DMS114 treated with DMSO at 0.1 percent for 48 hours (cell line): ENCODE measurements around the gene KRT77.
"Not testable (repeated sequence)": the region's sequence is repeated elsewhere in the genome, so short reads cannot be mapped to it uniquely, and the experiment has no call there.

Source experiments
- DNase-seq: peaks from one replicate; lab custom pipeline; 2025; ENCODE audit not compliant: unreplicated experiment; lab: John Stamatoyannopoulos, UW

Gene KRT77

DNA sequence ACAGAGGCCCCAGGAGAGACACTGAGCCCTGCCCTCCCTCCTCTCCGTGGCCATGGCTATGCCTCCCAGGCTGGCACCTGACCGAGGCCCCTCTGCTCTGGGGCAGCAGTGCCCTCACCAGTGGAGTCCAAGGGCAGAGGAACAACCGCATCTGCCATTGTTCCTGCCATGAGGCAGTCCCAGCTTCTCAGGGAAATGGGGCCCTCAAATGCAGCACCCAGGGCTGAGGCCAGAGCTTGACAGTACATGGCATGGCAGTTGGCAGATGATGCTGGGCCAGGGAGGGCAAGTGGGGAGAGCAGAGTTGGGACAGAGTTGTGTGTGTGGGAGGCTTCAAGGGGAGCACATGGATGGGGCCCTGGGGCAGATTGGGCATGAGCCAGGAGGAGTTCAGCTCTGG, 21.1 kb upstream of the KRT77 start:
- DNase-seq: no peak

DNA sequence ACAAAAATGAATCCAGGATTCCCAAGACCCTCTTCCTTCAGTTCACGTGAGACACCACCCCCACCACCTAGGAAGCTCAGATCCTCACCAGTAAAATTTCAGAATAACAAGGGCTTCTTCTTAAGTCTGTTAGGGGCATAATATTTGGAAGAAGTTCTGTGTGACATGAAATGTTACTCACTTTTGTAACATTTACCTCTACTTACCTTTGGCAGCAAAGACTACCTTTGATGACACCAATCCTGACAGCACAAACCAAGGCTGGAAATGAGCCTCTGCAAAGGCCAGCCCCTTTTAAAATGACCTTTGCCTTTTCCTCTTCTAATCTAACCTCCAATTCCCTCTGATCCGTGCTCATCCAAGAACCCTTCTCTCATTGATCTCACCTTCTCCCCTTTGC, 19.4 kb upstream of the KRT77 start:
- no peak for DNase-seq

GRCh38 chr12:52721838-52722470, 18.6 kb upstream of the KRT77 start:
- no peak for DNase-seq

DNA sequence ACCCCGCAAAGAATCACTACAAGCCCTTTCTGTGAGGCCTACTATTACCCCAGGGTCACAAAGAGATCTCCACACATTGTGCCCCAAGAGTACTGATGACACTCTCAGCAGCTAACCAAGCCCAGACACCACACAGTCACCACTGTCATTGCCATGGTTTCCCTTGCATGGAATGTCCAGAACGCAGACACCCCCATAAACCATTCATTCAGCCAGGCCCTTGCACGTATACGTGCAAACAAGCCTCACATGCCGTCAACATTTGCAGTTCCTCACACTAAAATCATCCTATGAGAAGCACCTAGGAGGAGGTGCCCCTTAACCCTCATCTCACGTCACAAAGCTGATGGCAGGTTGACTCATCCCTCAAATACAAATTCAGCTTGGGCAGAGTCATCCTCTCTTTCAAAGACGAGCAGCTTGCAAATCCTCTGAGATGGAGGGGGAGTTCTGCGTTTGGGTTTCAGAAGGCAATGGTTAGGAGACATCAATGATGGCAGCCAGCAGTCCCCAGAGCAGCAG, 17.1 kb upstream of the KRT77 start:
- DNase-seq: no peak

GRCh38 chr12:52716061-52716460, 12.7 kb upstream of the KRT77 start:
- DNase-seq: no peak

GRCh38 chr12:52715416-52715815, 12.1 kb upstream of the KRT77 start:
- DNase-seq: no peak

DNA sequence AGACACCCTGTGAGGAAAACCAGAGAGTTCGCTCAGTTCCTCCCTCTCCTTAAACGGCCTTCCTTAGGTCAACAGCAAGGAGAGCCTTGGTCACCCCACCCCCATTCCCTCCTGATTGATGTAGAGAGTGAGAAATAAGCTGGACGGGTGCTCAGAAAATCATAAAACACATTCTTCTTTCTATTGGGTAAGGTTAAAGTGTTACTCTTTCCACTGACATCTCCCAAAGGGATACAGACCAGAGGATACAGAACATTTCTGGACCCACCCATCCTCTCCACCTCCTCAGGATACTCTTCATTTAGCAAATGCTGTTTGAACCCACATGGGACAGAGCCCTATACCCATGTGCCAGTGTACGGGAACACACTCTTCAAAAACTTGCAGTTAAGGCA, 11.6 kb upstream of the KRT77 start:
- no peak for DNase-seq

DNA sequence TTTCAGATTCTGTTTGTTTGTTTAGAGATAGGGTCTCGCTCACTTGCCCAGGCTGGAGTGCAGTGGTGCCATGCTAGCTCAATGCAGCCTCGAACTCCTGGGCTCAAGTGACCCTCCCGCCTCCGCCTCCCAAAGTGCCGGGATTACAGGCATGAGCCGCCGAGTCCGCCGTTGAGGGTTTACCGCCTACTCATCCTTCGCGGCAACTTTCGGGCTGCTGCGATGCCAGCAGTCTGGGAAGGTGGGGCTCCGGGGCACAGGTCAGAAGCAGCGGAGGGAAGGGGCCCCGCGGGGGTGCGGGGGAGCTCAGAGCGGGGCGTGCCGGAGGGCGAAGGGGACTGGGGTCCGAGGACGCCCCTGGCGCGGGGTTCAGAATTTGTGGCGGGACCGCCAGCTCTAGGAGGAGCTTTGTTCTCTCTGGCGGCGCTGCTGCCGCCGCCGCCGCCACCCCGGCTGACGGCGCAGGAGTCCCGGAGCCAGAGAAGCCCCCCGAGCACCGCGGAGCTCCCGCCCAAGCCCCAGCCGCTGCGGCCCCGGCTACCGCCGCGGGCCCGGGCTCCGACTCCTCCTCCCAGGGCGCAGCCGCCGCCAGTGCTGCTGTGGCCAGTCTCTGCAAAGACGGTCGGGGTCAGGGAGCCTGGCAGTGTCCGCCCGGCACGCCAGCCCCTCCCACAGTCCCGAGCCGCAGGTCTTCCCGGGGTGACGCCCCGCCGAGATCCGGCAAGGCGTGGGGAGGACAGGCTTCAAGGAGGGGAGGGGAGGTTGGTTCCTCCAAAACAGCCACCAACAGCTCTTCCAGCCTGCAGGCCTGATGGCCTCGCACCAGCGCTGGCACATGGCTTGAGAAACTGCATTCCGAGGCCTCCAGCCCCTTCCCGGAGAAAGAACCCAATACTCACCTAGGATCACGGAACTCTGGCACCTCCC, 10.9 kb upstream of the KRT77 start:
- DNase-seq: no peak

- DNase-seq: not testable (repeated sequence)
These were observed 8.8 kb upstream of the KRT77 start for GRCh38 chr12:52712122-52712521.

DNA sequence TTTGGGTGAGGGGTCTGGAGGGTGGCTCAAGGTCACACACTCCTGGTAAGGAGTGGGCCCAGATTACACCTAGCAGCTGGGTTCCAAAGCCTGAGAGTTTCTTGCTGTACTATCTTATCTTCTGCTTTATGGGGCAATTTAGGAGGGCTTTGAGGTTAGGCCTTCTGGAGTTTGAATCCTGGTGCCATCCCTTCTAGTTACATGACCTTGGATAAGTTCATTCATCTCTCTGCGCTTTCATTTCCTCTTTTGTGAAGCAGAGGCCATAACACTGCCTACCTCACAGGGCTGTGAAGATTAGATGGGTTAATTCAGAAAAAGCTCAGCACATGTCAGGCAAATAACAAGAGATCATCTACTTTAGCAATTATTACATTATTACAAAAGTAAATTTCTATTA, 7.4 kb upstream of the KRT77 start:
- no peak for DNase-seq

DNA sequence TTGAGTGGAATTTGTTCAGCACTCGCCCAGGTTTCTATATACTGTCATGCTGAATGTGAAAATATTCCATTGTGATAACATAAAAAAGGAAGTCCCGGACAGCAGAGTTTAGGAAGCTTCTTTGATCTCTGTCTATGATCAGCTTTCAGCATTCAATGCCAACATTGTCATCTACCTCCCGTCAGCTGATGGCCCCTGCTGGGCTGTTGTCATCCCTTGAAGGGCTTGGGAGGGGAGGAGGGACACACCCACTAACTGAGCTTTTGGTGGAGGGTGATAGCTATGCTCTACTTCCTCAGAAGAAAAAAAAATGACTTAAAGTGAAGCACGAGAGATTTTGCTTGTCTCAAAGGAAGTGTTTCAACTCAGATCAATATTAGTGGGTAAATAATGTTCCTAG, 4.7 kb upstream of the KRT77 start:
- DNase-seq: no peak

GRCh38 chr12:52704464-52704863, 1.1 kb upstream of the KRT77 start:
- no peak for DNase-seq

- no peak for DNase-seq
These were observed 554 bp upstream of the KRT77 start for GRCh38 chr12:52703878-52704277.

DNA sequence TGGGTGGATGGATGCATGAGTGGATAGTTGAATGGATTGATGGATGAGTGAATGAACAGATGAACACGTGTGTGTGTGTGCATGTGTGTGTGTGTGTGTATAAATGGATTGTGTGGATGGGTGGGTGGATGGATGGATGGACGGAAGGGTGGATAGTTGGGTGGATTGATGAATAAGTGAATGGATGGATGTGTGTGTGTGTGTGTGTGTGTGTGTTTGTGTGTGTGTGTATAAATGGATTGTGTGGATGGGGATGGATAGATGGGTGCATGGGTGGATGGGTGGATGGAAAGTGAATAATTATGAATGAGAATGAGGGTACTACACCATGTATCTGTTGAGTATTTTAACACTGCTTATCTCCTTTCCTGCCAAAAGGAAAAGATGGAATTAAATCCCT, 986 bp downstream of the KRT77 start:
- no peak for DNase-seq

- DNase-seq: no peak
These were observed 2.0 kb downstream of the KRT77 start for GRCh38 chr12:52701281-52701680.

GRCh38 chr12:52699960-52700359, 3.4 kb downstream of the KRT77 start:
- DNase-seq: no peak

GRCh38 chr12:52699373-52699772, 4.0 kb downstream of the KRT77 start:
- no peak for DNase-seq

GRCh38 chr12:52698651-52699340, 4.5 kb downstream of the KRT77 start:
- no peak for DNase-seq

GRCh38 chr12:52697058-52697582, 6.2 kb downstream of the KRT77 start:
- DNase-seq: no peak

- no peak for DNase-seq
These were observed 6.7 kb downstream of the KRT77 start for GRCh38 chr12:52696588-52696987.

DNA sequence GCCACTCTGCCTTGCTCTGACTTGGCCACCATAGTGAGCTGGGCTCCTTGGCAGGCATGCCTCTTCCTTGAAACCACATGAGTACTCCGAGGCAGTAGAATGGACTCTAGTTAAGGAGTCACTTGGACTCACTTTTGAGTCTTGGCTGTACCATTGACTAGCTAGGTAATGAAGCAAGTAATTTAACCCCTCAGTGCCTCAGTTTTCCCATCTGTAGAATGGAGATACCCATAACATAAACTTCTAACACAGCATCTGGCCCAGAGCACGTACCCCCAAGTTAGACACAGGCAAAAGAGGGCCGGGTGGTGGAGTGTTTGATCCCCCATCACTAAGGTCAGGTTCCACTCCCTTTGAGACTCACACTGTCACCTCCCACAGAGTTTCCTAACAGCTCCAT, 8.3 kb downstream of the KRT77 start:
- no peak for DNase-seq
